Neural cell (in vitro differentiated cells): Measurements from ENCODE around the gene EPAS1. TPM values are rescaled to one million over a fixed set of nuclear protein-coding genes. Genes with fewer than 3 reads are reported as not detected.

Experiments
- H2AFZ ChIP-seq: fragments of 200-600, 300-800 bp; sonication (generic), shearing (Covaris generic); 2 replicates; pipeline ENCODE4 v1.6.0; 2014; ENCODE audit warnings: low read depth, mild to moderate bottlenecking, antibody characterized with exemption, low read length, moderate library complexity
- H3F3A ChIP-seq: fragments of 200-600 bp; shearing (Covaris generic); 2 replicates; pipeline ENCODE4 v1.6.1; 2016; ENCODE audit warnings: mild to moderate bottlenecking, moderate library complexity, mixed read lengths, antibody characterized with exemption, low read length; ENCODE audit not compliant: insufficient read depth, poor library complexity, severe bottlenecking
- H3K27ac ChIP-seq: fragments of 200-600, 300-800 bp; sonication (generic), shearing (Covaris generic); 2 replicates; pipeline ENCODE4 v1.5.1; 2014; ENCODE audit warnings: mild to moderate bottlenecking, low read length, moderate library complexity
- H3K27me3 ChIP-seq: fragments of 300-800, 200-600 bp; sonication (generic), shearing (Covaris generic); 2 replicates; pipeline ENCODE4 v1.6.0; 2014; ENCODE audit warnings: mild to moderate bottlenecking, low read depth, low read length, moderate library complexity; ENCODE audit not compliant: insufficient read depth
- H3K36me3 ChIP-seq: fragments of 300-800, 200-600 bp; sonication (generic), shearing (Covaris generic); 2 replicates; pipeline ENCODE4 v1.5.1; 2014; ENCODE audit warnings: mild to moderate bottlenecking, antibody characterized with exemption, low read length, moderate library complexity; ENCODE audit not compliant: insufficient read depth
- H3K4me2 ChIP-seq: fragments of 300-800, 200-600 bp; sonication (generic), shearing (Covaris generic); 2 replicates; pipeline ENCODE4 v1.6.0; 2014; ENCODE audit warnings: mild to moderate bottlenecking, low read length
- H3K4me3 ChIP-seq: fragments of 300-800, 200-600 bp; sonication (generic), shearing (Covaris generic); 2 replicates; pipeline ENCODE4 v1.5.1; 2014; ENCODE audit warnings: mild to moderate bottlenecking, low read length, moderate library complexity
- H3K79me2 ChIP-seq: fragments of 200-600 bp; shearing (Covaris generic); replicated peaks from 2 replicates; pipeline ENCODE4 v1.6.0; 2014; ENCODE audit warnings: mild to moderate bottlenecking, low read length, moderate library complexity; ENCODE audit not compliant: insufficient read depth
- H3K9ac ChIP-seq: fragments of 300-800, 200-600 bp; sonication (generic), shearing (Covaris generic); 2 replicates; pipeline ENCODE4 v1.6.1; 2016; ENCODE audit warnings: mild to moderate bottlenecking, low read length, mixed read lengths
- H3K9me2 ChIP-seq: fragments of 200-600 bp; shearing (Covaris generic); 2 replicates; pipeline ENCODE4 v1.6.1; 2016; ENCODE audit warnings: mild to moderate bottlenecking, low read length, mixed read lengths; ENCODE audit not compliant: insufficient read depth
- H3K9me3 ChIP-seq: fragments of 200-600, 300-800 bp; sonication (generic), shearing (Covaris generic); 2 replicates; pipeline ENCODE4 v1.6.1; 2016; ENCODE audit warnings: mild to moderate bottlenecking, mixed run types, low read length, moderate library complexity, mixed read lengths
- H4K20me1 ChIP-seq: fragments of 200-600 bp; shearing (Covaris generic); 2 replicates; pipeline ENCODE4 v1.6.1; 2016; ENCODE audit warnings: mild to moderate bottlenecking, mixed run types; ENCODE audit not compliant: insufficient read depth
- CTCF ChIP-seq: fragments of 450-650 bp; IDR thresholded peaks from 2 replicates; pipeline ENCODE4 v1.5.1; 2014; ENCODE audit warnings: antibody characterized with exemption, mild to moderate bottlenecking, moderate library complexity; ENCODE audit not compliant: poor library complexity, severe bottlenecking
- EP300 ChIP-seq: fragments of 450-650 bp; conservative IDR thresholded peaks from 2 replicates; pipeline ENCODE4 v1.6.1; 2014; ENCODE audit warnings: antibody characterized with exemption, mild to moderate bottlenecking, moderate library complexity; ENCODE audit not compliant: poor library complexity, severe bottlenecking
- EZH2 ChIP-seq: fragments of 200-600, 300-800 bp; shearing (Covaris generic), sonication (generic); IDR thresholded peaks from 2 replicates; pipeline ENCODE4 v1.6.1; 2014; ENCODE audit warnings: antibody characterized with exemption, low read length, borderline replicate concordance, mild to moderate bottlenecking; ENCODE audit not compliant: insufficient read depth, poor library complexity, severe bottlenecking
- MXI1 ChIP-seq: fragments of 450-650 bp; conservative IDR thresholded peaks from 2 replicates; pipeline ENCODE4 v1.6.1; 2014; ENCODE audit warnings: antibody characterized with exemption, mild to moderate bottlenecking; ENCODE audit not compliant: poor library complexity, severe bottlenecking
- POLR2AphosphoS5 ChIP-seq: IDR thresholded peaks from 2 replicates; pipeline ENCODE4 v1.6.1; 2012
- RAD21 ChIP-seq: fragments of 450-650 bp; conservative IDR thresholded peaks from 2 replicates; pipeline ENCODE4 v1.6.1; 2014; ENCODE audit warnings: antibody characterized with exemption, mild to moderate bottlenecking, moderate library complexity
- REST ChIP-seq: IDR thresholded peaks from 2 replicates; pipeline ENCODE4 v1.6.1; 2012; ENCODE audit warnings: borderline replicate concordance
- SMC3 ChIP-seq: fragments of 450-650 bp; conservative IDR thresholded peaks from 2 replicates; pipeline ENCODE4 v1.6.1; 2014; ENCODE audit warnings: antibody characterized with exemption, mild to moderate bottlenecking, moderate library complexity; ENCODE audit not compliant: poor library complexity
- TAF1 ChIP-seq: IDR thresholded peaks from 2 replicates; pipeline ENCODE4 v1.6.1; 2012; ENCODE audit warnings: low read depth
- polyA plus RNA-seq: library from polyadenylated mRNA; depleted of rRNA; stranded (reverse); fragments of >200 nt; gene quantifications from 2 replicates; pipeline ENCODE4 v1.2.3, GENCODE V29; 2014

The EPAS1 gene
- polyA plus RNA-seq, 1 donor from 2014 or later: not detected

GRCh38 chr2:46393347-46393820 lies 96.2 kb downstream of the EPAS1 start:
- Histone ChIP-seq H3K9ac (no peak overlapping the region), H3K4me3 (no peak overlapping the region), H3K36me3 (no peaks in the 10 kb centered on the region), H4K20me1 (no peaks in the 10 kb centered on the region), H3K27ac (no peak overlapping the region), H3F3A (no peaks in the 10 kb centered on the region), H3K27me3 (no peaks in the 10 kb centered on the region), H2AFZ (no peak overlapping the region), H3K4me2 (no peak overlapping the region), H3K79me2 (no peaks in the 10 kb centered on the region), H3K9me3 (no peaks in the 10 kb centered on the region), H3K9me2 (no peaks in the 10 kb centered on the region)
- no peak for TF ChIP-seq EZH2
- TF ChIP-seq SMC3: no peak
- TF ChIP-seq POLR2AphosphoS5: no peak
- no peak for TF ChIP-seq RAD21
- no peak for TF ChIP-seq REST
- TF ChIP-seq CTCF: no peak
- TF ChIP-seq EP300: no peak

- H2AFZ ChIP-seq: no peak overlapping the region
- H3K36me3 ChIP-seq: no peaks in the 10 kb centered on the region
- no peaks in the 10 kb centered on the region for H3K27me3 ChIP-seq
- no peak overlapping the region for H3K4me2 ChIP-seq
- no peak overlapping the region for H3K9ac ChIP-seq
- H3K79me2 ChIP-seq: no peaks in the 10 kb centered on the region
- TF ChIP-seq RAD21 (no peak), EP300 (no peak), EZH2 (no peak), POLR2AphosphoS5 (no peak), TAF1 (no peak), CTCF (no peak), SMC3 (no peak), MXI1 (no peak), REST (no peak)
- H3F3A ChIP-seq: no peaks in the 10 kb centered on the region
- H3K27ac ChIP-seq: no peak overlapping the region
- no peaks in the 10 kb centered on the region for H4K20me1 ChIP-seq
- H3K9me2 ChIP-seq: no peaks in the 10 kb centered on the region
- no peak overlapping the region for H3K4me3 ChIP-seq
- H3K9me3 ChIP-seq: no peaks in the 10 kb centered on the region
Measured at GRCh38 chr2:46393865-46394264, 96.7 kb downstream of the EPAS1 start.
